HEK293T (cell line): ENCODE measurements around the gene C5AR2.

ENCODE experiments used
- ARNT ChIP-seq: fragments of 450-650 bp; IDR thresholded peaks from 2 replicates; pipeline ENCODE4 v1.6.1; 2017; ENCODE audit warnings: mild to moderate bottlenecking
- BHLHE40 ChIP-seq: fragments of 450-650 bp; IDR thresholded peaks from 2 replicates; pipeline ENCODE4 v1.6.1; 2016; ENCODE audit warnings: mild to moderate bottlenecking, moderate library complexity, borderline replicate concordance
- FOXM1 ChIP-seq: fragments of 450-650 bp; IDR thresholded peaks from 2 replicates; pipeline ENCODE4 v1.6.1; 2017; ENCODE audit warnings: mild to moderate bottlenecking, borderline replicate concordance
- SUZ12 ChIP-seq: fragments of 450-650 bp; IDR thresholded peaks from 2 replicates; pipeline ENCODE4 v1.6.1; 2016; ENCODE audit warnings: mild to moderate bottlenecking
- TF ChIP-seq, protein P1 (sequence below): fragments of 450-650 bp; IDR thresholded peaks from 2 replicates; pipeline ENCODE4 v1.6.1; 2016

GRCh38 chr19:47371261-47371660 lies 39.3 kb downstream of the C5AR2 start:
- TF ChIP-seq ARNT: no peak
- TF ChIP-seq FOXM1: no peak
- TF ChIP-seq BHLHE40: no peak
- no peak for TF ChIP-seq SUZ12
- TF ChIP-seq, protein P1, sequence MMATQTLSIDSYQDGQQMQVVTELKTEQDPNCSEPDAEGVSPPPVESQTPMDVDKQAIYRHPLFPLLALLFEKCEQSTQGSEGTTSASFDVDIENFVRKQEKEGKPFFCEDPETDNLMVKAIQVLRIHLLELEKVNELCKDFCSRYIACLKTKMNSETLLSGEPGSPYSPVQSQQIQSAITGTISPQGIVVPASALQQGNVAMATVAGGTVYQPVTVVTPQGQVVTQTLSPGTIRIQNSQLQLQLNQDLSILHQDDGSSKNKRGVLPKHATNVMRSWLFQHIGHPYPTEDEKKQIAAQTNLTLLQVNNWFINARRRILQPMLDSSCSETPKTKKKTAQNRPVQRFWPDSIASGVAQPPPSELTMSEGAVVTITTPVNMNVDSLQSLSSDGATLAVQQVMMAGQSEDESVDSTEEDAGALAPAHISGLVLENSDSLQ: no peak
